OCI-LY7 (cell line): ENCODE data around the gene ANKS1B. TPM values are rescaled to one million over a fixed set of nuclear protein-coding genes. Genes with fewer than 3 reads are reported as not detected.

Experiments
- BruUV-seq: library from RNA; stranded (reverse); fragments of 400-500 nt; replicated peaks from 2 replicates; lab custom pipeline; 2021; lab: Mats Ljungman, UMichigan
- CTCF ChIA-PET: fragments of 300-600 bp; sonication (Branson Sonifier 250); formaldehyde crosslinking; loops from one replicate; lab custom pipeline; 2022; ENCODE audit warnings: antibody characterized with exemption; ENCODE audit not compliant: unreplicated experiment; lab: Charles Lee
- POLR2A ChIA-PET: fragments of 300-600 bp; sonication (Branson Sonifier 250); formaldehyde crosslinking; loops from one replicate; lab custom pipeline; 2022; ENCODE audit warnings: antibody characterized with exemption; lab: Charles Lee
- DNase-seq: peaks from one replicate; pipeline ENCODE4 v3.0.0-alpha.2; 2015; ENCODE audit warnings: low spot score
- H2AFZ ChIP-seq: fragments of 200-600 bp; sonication (generic), shearing (Covaris generic); 2 replicates; pipeline ENCODE4 v1.6.1; 2014; ENCODE audit warnings: mild to moderate bottlenecking, antibody characterized with exemption, low read length, moderate library complexity
- H3K27ac ChIP-seq: fragments of 200-600 bp; sonication (generic); 2 replicates; pipeline ENCODE4 v1.5.1; 2014; ENCODE audit warnings: mixed run types, low read depth, mild to moderate bottlenecking, moderate library complexity, low read length, inconsistent platforms; ENCODE audit not compliant: poor library complexity, severe bottlenecking
- H3K36me3 ChIP-seq: fragments of 200-600 bp; sonication (generic); 2 replicates; pipeline ENCODE4 v1.6.1; 2014; ENCODE audit warnings: mild to moderate bottlenecking, antibody characterized with exemption, low read length, moderate library complexity, mixed read lengths; ENCODE audit not compliant: insufficient read depth
- H3K4me1 ChIP-seq: fragments of 200-600 bp; sonication (generic); 2 replicates; pipeline ENCODE4 v1.5.1; 2014; ENCODE audit warnings: mild to moderate bottlenecking, low read length; ENCODE audit not compliant: insufficient read depth, poor library complexity, severe bottlenecking
- H3K4me2 ChIP-seq: fragments of 200-600 bp; sonication (generic); 2 replicates; pipeline ENCODE4 v1.6.1; 2014; ENCODE audit warnings: mild to moderate bottlenecking, low read length
- H3K4me3 ChIP-seq: fragments of 200-600 bp; sonication (generic); 2 replicates; pipeline ENCODE4 v1.5.1; 2014; ENCODE audit warnings: mild to moderate bottlenecking, low read depth, low read length; ENCODE audit not compliant: poor library complexity, severe bottlenecking
- H3K79me2 ChIP-seq: fragments of 200-600 bp; sonication (generic); 2 replicates; pipeline ENCODE4 v1.6.1; 2016; ENCODE audit warnings: low read depth, mild to moderate bottlenecking, low read length, moderate library complexity, mixed read lengths; ENCODE audit not compliant: insufficient read depth
- H3K9me2 ChIP-seq: fragments of 200-600 bp; sonication (generic); 2 replicates; pipeline ENCODE4 v1.6.1; 2016; ENCODE audit warnings: mild to moderate bottlenecking, low read length, mixed read lengths; ENCODE audit not compliant: insufficient read depth
- H3K9me3 ChIP-seq: fragments of 200-600 bp; sonication (generic); 2 replicates; pipeline ENCODE4 v1.6.1; 2014; ENCODE audit warnings: mild to moderate bottlenecking, mixed run types, low read length, mixed read lengths
- H4K20me1 ChIP-seq: fragments of 200-600 bp; sonication (generic); 2 replicates; pipeline ENCODE4 v1.6.1; 2014; ENCODE audit warnings: mild to moderate bottlenecking, antibody characterized with exemption, low read length, moderate library complexity, mixed read lengths; ENCODE audit not compliant: insufficient read depth
- EZH2phosphoT487 ChIP-seq: fragments of 200-600 bp; sonication (generic); IDR thresholded peaks from 2 replicates; pipeline ENCODE4 v1.6.1; 2018; ENCODE audit warnings: low read depth, borderline replicate concordance, mild to moderate bottlenecking, mixed run types, antibody characterized with exemption, low read length, moderate library complexity, mixed read lengths
- intact Hi-C: fragments of 100-400 bp; cut with micrococcal nuclease; formaldehyde crosslinking; loops from one replicate; pipeline ENCODE4 v1.10.0; 2022; ENCODE audit not compliant: unreplicated experiment
- total RNA-seq, 2 experiments: library from RNA; depleted of rRNA in 1 of 2; stranded (reverse); fragments of >200 nt in 1 of 2; shearing (Covaris generic) in 1 of 2; gene quantifications; 2 replicates each; pipeline ENCODE4 v1.2.3, GENCODE V29; 2014 to 2022
- TF ChIP-seq, protein P1 (sequence below): fragments of 200-600 bp; sonication (generic); conservative IDR thresholded peaks from 2 replicates; pipeline ENCODE4 v1.5.1; 2014; ENCODE audit warnings: mild to moderate bottlenecking, antibody characterized with exemption, low read length, moderate library complexity, mixed read lengths

ANKS1B gene
- total RNA-seq, 2 experiments from 2014 or later = 2.9 to 6.0 TPM

DNA sequence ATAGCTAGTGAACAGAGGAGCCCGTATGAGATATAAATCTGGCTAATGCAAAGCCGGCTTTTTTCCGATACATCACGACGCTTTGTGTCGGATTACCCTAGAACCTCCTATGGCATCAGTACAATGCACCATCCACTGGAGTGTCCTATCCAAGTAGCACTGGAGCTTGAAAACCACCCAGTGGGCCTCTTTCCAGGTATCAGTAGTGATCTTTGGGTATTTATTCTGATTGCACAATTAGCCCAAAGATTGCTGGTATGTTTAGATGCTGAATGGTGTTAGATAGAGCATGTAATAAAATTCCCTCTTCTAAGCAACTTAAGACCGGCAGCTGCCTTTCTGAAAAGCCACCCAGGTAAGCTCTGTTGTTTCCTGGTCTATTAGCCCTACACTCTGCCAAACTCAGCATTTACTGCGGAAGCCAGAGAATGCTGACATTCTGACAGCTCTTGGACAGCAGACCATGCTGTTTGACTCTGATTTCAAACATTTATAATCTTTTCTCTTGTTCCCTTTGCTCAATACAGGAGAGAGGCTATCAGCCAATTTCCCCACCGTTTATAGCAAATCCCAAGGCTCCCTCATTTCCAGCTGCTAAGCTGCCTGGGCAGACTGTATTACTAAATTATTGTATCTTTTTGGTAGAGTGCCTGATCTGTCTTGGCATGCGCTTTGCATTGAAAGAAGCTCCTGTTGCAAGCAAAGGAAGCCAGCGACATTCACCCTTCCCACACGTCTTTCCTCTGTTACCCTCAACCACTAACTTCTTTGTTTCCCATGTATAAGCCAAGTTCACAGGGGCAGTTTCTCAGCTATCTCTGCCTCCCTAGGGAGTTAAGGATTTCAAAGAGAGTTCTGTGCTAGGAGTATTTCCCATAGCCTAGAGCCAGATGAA lies 725.4 kb downstream of the ANKS1B start:
- no peak overlapping the region for H3K4me2 ChIP-seq
- no peak for DNase-seq
- no peaks in the 10 kb centered on the region for H3K9me2 ChIP-seq
- peaks cover 12% of the 10 kb centered on the region; the same call in 1 of the 2 replicates for H3K9me3 ChIP-seq
- H3K4me1 ChIP-seq = no peaks in the 10 kb centered on the region
- intact Hi-C loops = loop anchor here (10.0 kb wide), 1 partner anchor 214 kb away; no protein-coding TSS in a partner anchor
- H3K79me2 ChIP-seq = no peaks in the 10 kb centered on the region
- CTCF ChIA-PET = no interaction called here
- no peaks in the 10 kb centered on the region for H4K20me1 ChIP-seq
- no peak overlapping the region for H3K4me3 ChIP-seq
- H3K27ac ChIP-seq = no peak overlapping the region
- BruUV-seq = no TSS peak
- POLR2A ChIA-PET = interaction anchor here (0.6 to 1.9 kb wide), 8 partner anchors 9 to 226 kb away, joined by 3 to 6 read pairs (median 4); no protein-coding TSS in a partner anchor
- no peaks in the 10 kb centered on the region for H3K36me3 ChIP-seq
- peak overlapping the region; percentile 73 for H2AFZ ChIP-seq
- TF ChIP-seq EZH2phosphoT487 = no peak
- TF ChIP-seq, protein P1, sequence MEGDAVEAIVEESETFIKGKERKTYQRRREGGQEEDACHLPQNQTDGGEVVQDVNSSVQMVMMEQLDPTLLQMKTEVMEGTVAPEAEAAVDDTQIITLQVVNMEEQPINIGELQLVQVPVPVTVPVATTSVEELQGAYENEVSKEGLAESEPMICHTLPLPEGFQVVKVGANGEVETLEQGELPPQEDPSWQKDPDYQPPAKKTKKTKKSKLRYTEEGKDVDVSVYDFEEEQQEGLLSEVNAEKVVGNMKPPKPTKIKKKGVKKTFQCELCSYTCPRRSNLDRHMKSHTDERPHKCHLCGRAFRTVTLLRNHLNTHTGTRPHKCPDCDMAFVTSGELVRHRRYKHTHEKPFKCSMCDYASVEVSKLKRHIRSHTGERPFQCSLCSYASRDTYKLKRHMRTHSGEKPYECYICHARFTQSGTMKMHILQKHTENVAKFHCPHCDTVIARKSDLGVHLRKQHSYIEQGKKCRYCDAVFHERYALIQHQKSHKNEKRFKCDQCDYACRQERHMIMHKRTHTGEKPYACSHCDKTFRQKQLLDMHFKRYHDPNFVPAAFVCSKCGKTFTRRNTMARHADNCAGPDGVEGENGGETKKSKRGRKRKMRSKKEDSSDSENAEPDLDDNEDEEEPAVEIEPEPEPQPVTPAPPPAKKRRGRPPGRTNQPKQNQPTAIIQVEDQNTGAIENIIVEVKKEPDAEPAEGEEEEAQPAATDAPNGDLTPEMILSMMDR = no peak

DNA sequence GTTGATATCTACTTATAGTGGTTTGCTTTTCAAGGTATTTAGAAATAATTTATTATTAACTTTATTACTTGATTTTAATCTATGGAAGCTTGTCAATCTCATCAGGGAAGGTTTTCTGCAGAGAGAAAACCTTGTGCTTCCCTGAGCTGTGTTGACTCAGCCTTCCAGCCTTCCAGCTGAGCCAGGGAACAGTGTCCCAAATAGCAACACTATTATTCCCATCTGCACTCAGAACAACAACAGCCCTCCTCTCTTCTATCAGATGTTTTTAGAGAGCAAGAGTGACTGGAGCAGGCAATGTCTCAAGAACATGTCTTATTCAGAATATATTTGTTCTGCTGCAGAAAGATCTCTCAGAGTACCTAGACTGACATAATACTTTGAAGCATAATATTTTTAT lies 727.1 kb downstream of the ANKS1B start:
- no peak overlapping the region for H3K4me2 ChIP-seq
- H3K9me2 ChIP-seq = no peaks in the 10 kb centered on the region
- H3K9me3 ChIP-seq = 0 out of 2 replicates have a peak, but pooled peaks cover 2% of the 10 kb centered on the region
- peaks cover 8% of the 10 kb centered on the region for H3K4me1 ChIP-seq
- no peaks in the 10 kb centered on the region for H4K20me1 ChIP-seq
- POLR2A ChIA-PET = interaction anchor here (0.6 to 1.3 kb wide), 3 partner anchors 10 to 139 kb away, joined by 3 to 5 read pairs (median 4); no protein-coding TSS in a partner anchor
- no peak overlapping the region for H3K4me3 ChIP-seq
- no peak for TF ChIP-seq EZH2phosphoT487
- TF ChIP-seq, protein P1 = no peak
- no peak for DNase-seq
- H2AFZ ChIP-seq = no peak overlapping the region
- no TSS peak for BruUV-seq
- no peak overlapping the region for H3K27ac ChIP-seq
- H3K79me2 ChIP-seq = no peaks in the 10 kb centered on the region
- intact Hi-C loops = loop anchor here (10.0 kb wide), 1 partner anchor 213 kb away; no protein-coding TSS in a partner anchor
- no peaks in the 10 kb centered on the region for H3K36me3 ChIP-seq
- CTCF ChIA-PET = no interaction called here
